Neural cell (in vitro differentiated cells): ENCODE results near the gene ZP1. TPM values are rescaled to one million over a fixed set of nuclear protein-coding genes. Genes with fewer than 3 reads are reported as not detected.

Source experiments
- H2AFZ ChIP-seq: fragments of 200-600, 300-800 bp; sonication (generic), shearing (Covaris generic); 2 replicates; pipeline ENCODE4 v1.6.0; 2014; ENCODE audit warnings: low read depth, mild to moderate bottlenecking, antibody characterized with exemption, low read length, moderate library complexity
- H3F3A ChIP-seq: fragments of 200-600 bp; shearing (Covaris generic); 2 replicates; pipeline ENCODE4 v1.6.1; 2016; ENCODE audit warnings: mild to moderate bottlenecking, moderate library complexity, mixed read lengths, antibody characterized with exemption, low read length; ENCODE audit not compliant: insufficient read depth, poor library complexity, severe bottlenecking
- H3K27ac ChIP-seq: fragments of 200-600, 300-800 bp; sonication (generic), shearing (Covaris generic); 2 replicates; pipeline ENCODE4 v1.5.1; 2014; ENCODE audit warnings: mild to moderate bottlenecking, low read length, moderate library complexity
- H3K27me3 ChIP-seq: fragments of 300-800, 200-600 bp; sonication (generic), shearing (Covaris generic); 2 replicates; pipeline ENCODE4 v1.6.0; 2014; ENCODE audit warnings: mild to moderate bottlenecking, low read depth, low read length, moderate library complexity; ENCODE audit not compliant: insufficient read depth
- H3K36me3 ChIP-seq: fragments of 300-800, 200-600 bp; sonication (generic), shearing (Covaris generic); 2 replicates; pipeline ENCODE4 v1.5.1; 2014; ENCODE audit warnings: mild to moderate bottlenecking, antibody characterized with exemption, low read length, moderate library complexity; ENCODE audit not compliant: insufficient read depth
- H3K4me2 ChIP-seq: fragments of 300-800, 200-600 bp; sonication (generic), shearing (Covaris generic); 2 replicates; pipeline ENCODE4 v1.6.0; 2014; ENCODE audit warnings: mild to moderate bottlenecking, low read length
- H3K4me3 ChIP-seq: fragments of 300-800, 200-600 bp; sonication (generic), shearing (Covaris generic); 2 replicates; pipeline ENCODE4 v1.5.1; 2014; ENCODE audit warnings: mild to moderate bottlenecking, low read length, moderate library complexity
- H3K79me2 ChIP-seq: fragments of 200-600 bp; shearing (Covaris generic); replicated peaks from 2 replicates; pipeline ENCODE4 v1.6.0; 2014; ENCODE audit warnings: mild to moderate bottlenecking, low read length, moderate library complexity; ENCODE audit not compliant: insufficient read depth
- H3K9ac ChIP-seq: fragments of 300-800, 200-600 bp; sonication (generic), shearing (Covaris generic); 2 replicates; pipeline ENCODE4 v1.6.1; 2016; ENCODE audit warnings: mild to moderate bottlenecking, low read length, mixed read lengths
- H3K9me2 ChIP-seq: fragments of 200-600 bp; shearing (Covaris generic); 2 replicates; pipeline ENCODE4 v1.6.1; 2016; ENCODE audit warnings: mild to moderate bottlenecking, low read length, mixed read lengths; ENCODE audit not compliant: insufficient read depth
- H3K9me3 ChIP-seq: fragments of 200-600, 300-800 bp; sonication (generic), shearing (Covaris generic); 2 replicates; pipeline ENCODE4 v1.6.1; 2016; ENCODE audit warnings: mild to moderate bottlenecking, mixed run types, low read length, moderate library complexity, mixed read lengths
- H4K20me1 ChIP-seq: fragments of 200-600 bp; shearing (Covaris generic); 2 replicates; pipeline ENCODE4 v1.6.1; 2016; ENCODE audit warnings: mild to moderate bottlenecking, mixed run types; ENCODE audit not compliant: insufficient read depth
- CTCF ChIP-seq: fragments of 450-650 bp; IDR thresholded peaks from 2 replicates; pipeline ENCODE4 v1.5.1; 2014; ENCODE audit warnings: antibody characterized with exemption, mild to moderate bottlenecking, moderate library complexity; ENCODE audit not compliant: poor library complexity, severe bottlenecking
- EP300 ChIP-seq: fragments of 450-650 bp; conservative IDR thresholded peaks from 2 replicates; pipeline ENCODE4 v1.6.1; 2014; ENCODE audit warnings: antibody characterized with exemption, mild to moderate bottlenecking, moderate library complexity; ENCODE audit not compliant: poor library complexity, severe bottlenecking
- EZH2 ChIP-seq: fragments of 200-600, 300-800 bp; shearing (Covaris generic), sonication (generic); IDR thresholded peaks from 2 replicates; pipeline ENCODE4 v1.6.1; 2014; ENCODE audit warnings: antibody characterized with exemption, low read length, borderline replicate concordance, mild to moderate bottlenecking; ENCODE audit not compliant: insufficient read depth, poor library complexity, severe bottlenecking
- MXI1 ChIP-seq: fragments of 450-650 bp; conservative IDR thresholded peaks from 2 replicates; pipeline ENCODE4 v1.6.1; 2014; ENCODE audit warnings: antibody characterized with exemption, mild to moderate bottlenecking; ENCODE audit not compliant: poor library complexity, severe bottlenecking
- POLR2AphosphoS5 ChIP-seq: IDR thresholded peaks from 2 replicates; pipeline ENCODE4 v1.6.1; 2012
- RAD21 ChIP-seq: fragments of 450-650 bp; conservative IDR thresholded peaks from 2 replicates; pipeline ENCODE4 v1.6.1; 2014; ENCODE audit warnings: antibody characterized with exemption, mild to moderate bottlenecking, moderate library complexity
- REST ChIP-seq: IDR thresholded peaks from 2 replicates; pipeline ENCODE4 v1.6.1; 2012; ENCODE audit warnings: borderline replicate concordance
- SMC3 ChIP-seq: fragments of 450-650 bp; conservative IDR thresholded peaks from 2 replicates; pipeline ENCODE4 v1.6.1; 2014; ENCODE audit warnings: antibody characterized with exemption, mild to moderate bottlenecking, moderate library complexity; ENCODE audit not compliant: poor library complexity
- TAF1 ChIP-seq: IDR thresholded peaks from 2 replicates; pipeline ENCODE4 v1.6.1; 2012; ENCODE audit warnings: low read depth
- polyA plus RNA-seq: library from polyadenylated mRNA; depleted of rRNA; stranded (reverse); fragments of >200 nt; gene quantifications from 2 replicates; pipeline ENCODE4 v1.2.3, GENCODE V29; 2014

ZP1 gene
- polyA plus RNA-seq, 1 donor from 2014 or later = 1.5 TPM

- Histone ChIP-seq H4K20me1 (no peaks in the 10 kb centered on the region), H3K36me3 (no peaks in the 10 kb centered on the region), H3K9ac (no peak overlapping the region), H3F3A (no peaks in the 10 kb centered on the region), H3K27ac (no peak overlapping the region), H3K9me3 (no peaks in the 10 kb centered on the region), H3K9me2 (no peaks in the 10 kb centered on the region), H3K79me2 (no peaks in the 10 kb centered on the region), H3K27me3 (no peaks in the 10 kb centered on the region), H3K4me2 (no peak overlapping the region), H2AFZ (no peak overlapping the region), H3K4me3 (no peak overlapping the region)
- TF ChIP-seq POLR2AphosphoS5 (no peak), REST (no peak), EP300 (no peak)
These were observed 8.2 kb downstream of the ZP1 start for GRCh38 chr11:60875366-60876167.

GRCh38 chr11:60876168-60876485, 8.8 kb downstream of the ZP1 start:
- Histone ChIP-seq H3F3A (no peaks in the 10 kb centered on the region), H3K79me2 (no peaks in the 10 kb centered on the region), H3K36me3 (no peaks in the 10 kb centered on the region), H4K20me1 (no peaks in the 10 kb centered on the region), H3K9me3 (no peaks in the 10 kb centered on the region), H2AFZ (no peak overlapping the region), H3K27ac (no peak overlapping the region), H3K27me3 (no peaks in the 10 kb centered on the region), H3K9ac (no peak overlapping the region), H3K4me3 (no peak overlapping the region), H3K4me2 (no peak overlapping the region), H3K9me2 (no peaks in the 10 kb centered on the region)
- TF ChIP-seq REST (no peak), EP300 (no peak), TAF1 (no peak), POLR2AphosphoS5 (no peak), EZH2 (no peak), RAD21 (no peak), SMC3 (no peak), CTCF (no peak), MXI1 (no peak)
